Body of pancreas (tissue), 4 donors: ENCODE data around the gene NEMF.

ENCODE experiments used
- CTCF ChIP-seq, 7 experiments: fragments of 450-650 bp in 4 of 7; fragments of 200-600 bp in 3 of 7; sonication (generic) in 3 of 7; IDR thresholded peaks; one replicate each; pipeline ENCODE4 v1.5.1; 2016 to 2019; ENCODE audit warnings: antibody characterized with exemption in 7 of 7
- POLR2A ChIP-seq, 3 donors: fragments of 450-650 bp; IDR thresholded peaks; one replicate each; pipeline ENCODE4 v1.6.1; 2016; ENCODE audit warnings: antibody characterized with exemption in 3 of 3, mild to moderate bottlenecking in 2 of 3

- TF ChIP-seq POLR2A (IDR thresholded peaks at IDR 0.05) (no peak), CTCF (IDR thresholded peaks at IDR 0.05) (no peak)
Observed at GRCh38 chr14:49875640-49876198, 23.1 kb upstream of the NEMF start.
